ENCODE results near the gene TLR9.
"Not testable (repeated sequence)": the region's sequence is repeated elsewhere in the genome, so short reads cannot be mapped to it uniquely, and the experiment has no call there.

TLR9 gene, protein sequence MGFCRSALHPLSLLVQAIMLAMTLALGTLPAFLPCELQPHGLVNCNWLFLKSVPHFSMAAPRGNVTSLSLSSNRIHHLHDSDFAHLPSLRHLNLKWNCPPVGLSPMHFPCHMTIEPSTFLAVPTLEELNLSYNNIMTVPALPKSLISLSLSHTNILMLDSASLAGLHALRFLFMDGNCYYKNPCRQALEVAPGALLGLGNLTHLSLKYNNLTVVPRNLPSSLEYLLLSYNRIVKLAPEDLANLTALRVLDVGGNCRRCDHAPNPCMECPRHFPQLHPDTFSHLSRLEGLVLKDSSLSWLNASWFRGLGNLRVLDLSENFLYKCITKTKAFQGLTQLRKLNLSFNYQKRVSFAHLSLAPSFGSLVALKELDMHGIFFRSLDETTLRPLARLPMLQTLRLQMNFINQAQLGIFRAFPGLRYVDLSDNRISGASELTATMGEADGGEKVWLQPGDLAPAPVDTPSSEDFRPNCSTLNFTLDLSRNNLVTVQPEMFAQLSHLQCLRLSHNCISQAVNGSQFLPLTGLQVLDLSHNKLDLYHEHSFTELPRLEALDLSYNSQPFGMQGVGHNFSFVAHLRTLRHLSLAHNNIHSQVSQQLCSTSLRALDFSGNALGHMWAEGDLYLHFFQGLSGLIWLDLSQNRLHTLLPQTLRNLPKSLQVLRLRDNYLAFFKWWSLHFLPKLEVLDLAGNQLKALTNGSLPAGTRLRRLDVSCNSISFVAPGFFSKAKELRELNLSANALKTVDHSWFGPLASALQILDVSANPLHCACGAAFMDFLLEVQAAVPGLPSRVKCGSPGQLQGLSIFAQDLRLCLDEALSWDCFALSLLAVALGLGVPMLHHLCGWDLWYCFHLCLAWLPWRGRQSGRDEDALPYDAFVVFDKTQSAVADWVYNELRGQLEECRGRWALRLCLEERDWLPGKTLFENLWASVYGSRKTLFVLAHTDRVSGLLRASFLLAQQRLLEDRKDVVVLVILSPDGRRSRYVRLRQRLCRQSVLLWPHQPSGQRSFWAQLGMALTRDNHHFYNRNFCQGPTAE

DNA sequence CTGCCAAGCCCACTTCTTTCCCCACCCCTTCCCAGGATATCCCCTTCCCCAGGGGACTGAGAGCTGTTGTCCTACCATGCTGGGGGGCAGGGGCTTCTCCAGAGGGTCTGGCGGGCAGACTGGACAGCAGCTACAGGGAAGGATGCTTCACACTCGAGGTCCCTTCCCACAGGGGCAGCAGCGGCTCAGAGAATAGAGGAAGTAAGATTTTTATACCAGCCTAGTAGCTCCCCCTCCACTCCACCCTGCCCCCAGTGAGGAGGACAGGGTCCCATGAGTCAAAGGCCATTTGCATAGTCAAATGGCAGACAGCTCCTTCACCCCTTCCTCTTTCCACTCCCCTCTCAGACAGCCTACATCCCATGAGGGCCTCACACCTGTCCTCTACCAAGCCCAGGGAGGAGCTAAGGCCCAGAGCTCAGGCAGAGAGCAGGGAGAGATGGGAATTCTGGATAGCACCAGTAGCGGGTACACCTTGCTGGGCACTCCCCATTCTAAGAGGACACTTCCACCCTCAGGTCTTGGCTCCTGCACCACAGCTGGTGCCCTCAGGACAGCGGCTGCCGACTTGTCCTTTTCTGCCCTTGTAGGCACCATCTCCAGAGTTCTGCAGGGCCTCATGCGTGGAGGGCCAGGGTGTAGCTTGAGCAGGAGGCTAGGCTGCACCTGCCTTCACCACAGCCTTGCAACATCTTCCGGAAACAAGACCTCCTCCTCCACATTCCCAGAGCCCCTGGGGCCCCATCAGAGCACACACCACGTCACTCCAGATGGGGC is at the start of gene TLR9:
TLR9 (minus strand) TSS at position 194 of the 777 bp plus-strand sequence; CDS start at position 78, 116 bp downstream.
- FAIRE-seq, result peak; percentile 95
- peak; percentile 80 for DNase-seq (ENCODE audit: insufficient read length, low spot score)

DNA sequence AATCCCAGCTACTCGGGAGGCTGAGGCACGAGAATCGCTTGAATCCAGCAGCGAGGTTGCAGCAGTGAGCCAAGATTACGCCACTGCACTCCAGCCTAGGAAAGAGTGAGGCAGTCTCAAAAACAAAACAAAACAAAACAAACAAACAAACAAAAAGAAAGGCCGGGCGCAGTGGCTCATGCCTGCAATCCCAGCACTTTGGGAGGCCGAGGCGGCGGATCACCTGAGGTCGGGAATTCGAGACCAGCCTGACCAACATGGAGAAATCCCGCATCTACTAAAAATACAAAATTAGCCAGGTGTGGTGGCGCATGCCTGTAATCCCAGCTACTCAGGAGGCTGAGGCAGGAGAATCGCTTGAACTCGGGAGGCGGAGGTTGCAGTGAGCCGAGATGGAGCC is 49.3 kb upstream of the TLR9 start:
- not testable (repeated sequence) for DNase-seq (ENCODE audit: insufficient read length, low spot score); FAIRE-seq

DNA sequence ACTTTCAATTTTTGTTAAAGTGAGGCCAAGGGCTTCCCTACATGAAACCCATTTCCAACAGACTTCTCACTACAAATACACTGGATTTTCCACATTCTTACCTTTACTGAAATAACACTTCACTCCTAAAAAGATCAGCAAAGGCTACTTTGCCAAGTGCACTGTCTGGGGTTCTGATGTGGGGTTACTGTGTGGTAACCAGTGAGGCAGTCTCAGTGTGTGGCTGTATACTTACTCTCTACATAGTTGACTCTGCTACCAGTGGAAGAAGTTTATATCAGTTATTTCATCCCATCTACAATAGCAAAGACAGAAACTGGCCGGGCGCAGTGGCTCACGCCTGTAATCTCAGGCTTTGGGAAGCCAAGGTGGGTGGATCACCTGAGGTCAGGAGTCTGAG is 47.4 kb upstream of the TLR9 start:
- DNase-seq (ENCODE audit: insufficient read length, low spot score) (no peak), FAIRE-seq (no peak)

DNA sequence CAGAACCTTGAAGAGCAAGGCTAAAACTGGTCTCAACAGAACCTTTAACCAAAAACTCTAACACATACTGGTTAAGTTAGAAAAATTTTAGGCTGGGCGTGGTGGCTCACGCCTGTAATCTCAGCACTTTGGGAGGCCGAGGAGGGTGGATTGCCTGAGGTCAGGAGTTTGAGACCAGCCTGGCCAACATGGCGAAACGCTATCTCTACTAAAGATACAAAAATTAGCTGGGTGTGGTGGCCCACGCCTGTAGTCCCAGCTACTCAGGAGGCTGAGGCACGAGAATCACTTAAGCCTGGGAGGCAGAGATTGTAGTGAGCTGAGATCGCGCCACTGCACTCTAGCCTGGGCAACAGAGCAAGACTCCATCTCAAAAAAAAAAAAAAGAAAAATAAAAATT is 46.7 kb upstream of the TLR9 start:
- not testable (repeated sequence) for DNase-seq (ENCODE audit: insufficient read length, low spot score); FAIRE-seq

DNA sequence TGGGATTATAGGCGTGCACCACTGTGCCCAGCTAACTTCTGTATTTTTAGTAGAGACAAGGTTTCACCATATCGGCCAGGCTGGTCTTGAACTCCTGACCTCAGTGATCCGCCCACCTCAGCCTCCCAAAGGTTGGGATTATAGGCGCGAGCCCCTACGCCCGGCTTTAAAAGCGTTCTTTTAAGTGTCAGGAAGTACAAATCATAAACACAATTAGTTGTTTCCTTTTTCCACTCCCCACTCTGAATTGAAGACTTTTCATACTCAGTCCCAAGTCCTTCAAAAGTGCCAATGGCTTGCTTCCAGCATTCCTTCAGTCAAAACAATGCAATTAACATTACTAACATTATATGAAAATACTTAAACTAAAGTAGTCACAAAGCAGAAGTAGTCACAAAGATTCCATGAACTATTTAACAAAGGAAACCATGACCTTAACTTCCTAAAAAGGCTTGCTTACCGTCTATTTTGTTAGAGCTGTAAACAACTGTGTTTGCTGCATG is 44.9 kb upstream of the TLR9 start:
- no peak for DNase-seq (ENCODE audit: insufficient read length, low spot score)
- FAIRE-seq, result no peak

DNA sequence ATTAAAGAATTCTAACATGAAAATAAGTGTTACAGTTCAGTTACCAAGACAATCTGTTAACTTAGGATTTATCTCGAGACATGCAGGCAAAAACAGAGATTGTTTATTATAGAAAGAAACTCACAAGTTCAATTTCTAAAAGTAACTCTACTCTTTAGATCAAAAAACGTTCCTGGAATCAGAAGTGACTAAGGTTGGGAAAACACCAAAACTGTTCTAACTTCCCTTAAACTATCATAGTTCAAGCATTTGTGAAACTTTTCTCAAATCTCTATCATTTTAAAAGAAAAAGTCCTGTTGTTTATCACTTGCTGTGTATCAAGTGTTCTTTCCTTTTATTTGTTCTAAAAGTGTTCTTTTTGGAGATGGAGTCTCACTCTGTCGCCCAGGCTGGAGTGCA is 44.3 kb upstream of the TLR9 start:
- FAIRE-seq (no peak), DNase-seq (ENCODE audit: insufficient read length, low spot score) (no peak)

DNA sequence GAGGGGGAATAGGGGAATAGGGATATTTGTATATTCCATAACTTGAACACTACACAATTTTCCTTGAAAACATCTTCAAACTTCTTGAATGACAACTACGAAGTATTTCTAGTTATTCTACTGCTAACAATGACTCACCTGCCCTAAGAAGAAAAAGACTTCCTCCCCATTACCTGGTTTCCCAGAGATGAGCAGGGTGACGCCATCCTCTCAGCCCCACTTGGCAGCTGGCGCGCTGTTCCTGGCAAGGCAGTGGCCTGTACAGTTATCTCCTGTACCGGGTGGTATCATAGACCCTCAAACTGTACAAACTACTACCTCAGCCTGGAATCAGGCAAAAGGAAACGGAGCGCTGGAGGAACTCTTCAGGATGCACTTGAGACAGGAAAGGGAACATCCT is 42.6 kb upstream of the TLR9 start:
- DNase-seq (ENCODE audit: insufficient read length, low spot score) (no peak), FAIRE-seq (no peak)

DNA sequence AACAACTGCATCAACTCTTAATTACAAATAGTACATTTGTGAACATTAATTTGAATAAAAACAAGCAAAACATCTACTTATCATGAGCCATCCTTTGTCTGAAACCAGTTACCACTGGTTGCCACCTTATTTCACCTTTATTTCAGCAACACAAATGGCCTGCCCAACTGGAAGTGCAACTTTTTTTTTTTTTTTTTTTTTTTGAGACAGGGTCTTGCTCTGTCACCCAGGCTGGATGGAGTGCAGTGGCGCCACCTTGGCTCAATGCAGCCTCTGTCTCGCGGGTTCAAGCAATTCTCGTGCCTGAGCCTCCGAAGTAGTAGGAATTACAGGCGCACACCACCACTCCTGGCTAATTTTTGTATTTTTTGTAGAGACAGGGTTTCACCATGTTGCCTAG is 39.9 kb upstream of the TLR9 start:
- FAIRE-seq, result no peak
- DNase-seq (ENCODE audit: insufficient read length, low spot score), result no peak

DNA sequence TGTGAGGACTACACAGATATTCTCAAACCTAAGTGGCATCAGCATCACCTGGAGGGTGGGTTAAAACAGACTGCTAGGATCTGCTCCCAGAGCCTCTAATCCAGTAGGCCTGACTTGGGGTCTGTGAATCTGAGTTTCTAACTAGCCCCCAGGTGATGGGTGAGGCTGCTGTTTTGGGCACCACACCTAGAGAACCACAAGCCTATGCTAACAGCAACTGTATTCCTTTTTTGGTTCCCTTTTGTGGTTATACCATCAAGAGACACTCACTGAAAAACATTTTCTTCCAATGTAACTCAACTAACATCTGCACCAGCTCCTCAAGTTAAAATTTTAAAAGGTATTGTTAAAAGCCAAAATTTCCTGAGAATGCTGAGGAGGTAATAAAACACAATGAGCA is 37.0 kb upstream of the TLR9 start:
- FAIRE-seq (no peak), DNase-seq (ENCODE audit: insufficient read length, low spot score) (no peak)

DNA sequence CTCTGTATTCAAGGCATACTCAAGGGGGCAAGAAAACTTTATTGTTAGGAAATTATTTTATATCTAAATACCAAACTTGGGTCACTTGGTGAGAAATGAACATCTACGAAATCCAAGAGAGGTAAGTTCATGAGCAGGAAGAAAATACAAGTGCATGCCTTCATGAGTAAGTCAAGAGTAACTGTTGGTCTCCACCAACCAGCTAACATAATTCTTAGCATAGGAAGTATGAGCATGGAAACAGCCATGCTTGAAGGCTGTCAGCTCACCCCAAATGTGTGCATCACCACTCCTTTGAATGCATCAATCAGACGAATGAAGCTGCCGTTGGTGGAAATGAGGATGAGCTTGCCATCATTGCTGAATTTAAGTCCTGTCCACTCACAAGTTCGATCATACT is 34.0 kb upstream of the TLR9 start:
- FAIRE-seq, result no peak

DNA sequence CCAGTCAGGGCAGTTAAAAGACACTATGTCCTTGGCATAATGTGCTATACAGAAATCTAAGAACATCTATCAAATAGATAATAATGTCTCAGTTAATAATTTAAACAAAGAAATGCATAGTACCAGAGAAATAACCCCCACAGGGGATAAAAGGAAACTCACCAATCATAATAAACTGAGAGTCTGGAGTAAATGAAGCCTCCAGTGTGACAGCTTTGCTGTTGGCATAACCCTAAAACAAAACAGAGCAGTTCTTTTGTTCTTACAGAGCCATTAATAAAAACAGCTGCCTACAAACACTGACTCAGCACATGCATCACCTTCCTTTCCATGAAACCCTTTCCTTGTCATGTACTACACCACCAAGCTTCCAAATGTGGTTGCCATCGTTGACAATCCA is 33.6 kb upstream of the TLR9 start:
- no peak for FAIRE-seq
- DNase-seq (ENCODE audit: insufficient read length, low spot score), result no peak

More for the DNA sequence above, 34.0 kb upstream of the TLR9 start:
- no peak for DNase-seq (ENCODE audit: insufficient read length, low spot score)

DNA sequence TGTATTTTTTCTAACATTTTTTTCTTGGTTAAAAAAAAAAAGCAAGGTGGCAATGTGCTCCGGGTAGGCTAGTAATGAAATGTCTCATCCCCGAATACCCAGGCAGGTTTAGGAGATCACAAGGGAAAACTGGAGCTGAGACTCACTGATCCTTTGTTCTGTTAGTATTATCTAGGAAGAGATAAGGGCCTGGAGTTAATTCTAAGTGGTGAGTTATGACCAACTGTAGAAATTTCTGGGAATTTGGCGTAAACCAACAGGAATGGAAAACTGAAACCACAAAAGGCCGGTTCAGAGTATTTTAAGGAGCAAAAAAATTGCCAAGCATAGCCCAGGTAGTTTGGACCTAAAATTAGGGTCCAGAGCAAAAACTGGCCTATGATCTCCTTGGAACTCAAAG is 32.5 kb upstream of the TLR9 start:
- DNase-seq (ENCODE audit: insufficient read length, low spot score) (no peak), FAIRE-seq (no peak)

DNA sequence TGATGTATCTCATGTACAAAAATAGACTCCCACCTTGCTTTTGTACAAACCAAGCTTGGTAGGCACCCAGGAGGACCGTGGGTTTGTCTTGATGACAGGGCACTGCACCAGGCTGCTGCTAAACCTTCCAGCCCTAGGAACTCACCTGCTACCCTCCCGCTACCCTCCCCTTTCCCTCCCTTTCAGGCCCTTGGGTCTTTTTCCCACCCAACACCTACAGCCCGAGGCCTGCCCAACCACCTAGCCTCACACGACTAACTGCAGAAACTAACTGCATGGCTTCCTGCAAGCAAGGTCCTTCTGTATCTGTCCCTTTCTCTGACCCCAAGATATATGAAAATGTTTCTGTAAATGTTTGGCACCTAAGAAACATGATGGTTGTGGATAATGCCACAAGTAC is 31.2 kb upstream of the TLR9 start:
- no peak for DNase-seq (ENCODE audit: insufficient read length, low spot score)
- no peak for FAIRE-seq

DNA sequence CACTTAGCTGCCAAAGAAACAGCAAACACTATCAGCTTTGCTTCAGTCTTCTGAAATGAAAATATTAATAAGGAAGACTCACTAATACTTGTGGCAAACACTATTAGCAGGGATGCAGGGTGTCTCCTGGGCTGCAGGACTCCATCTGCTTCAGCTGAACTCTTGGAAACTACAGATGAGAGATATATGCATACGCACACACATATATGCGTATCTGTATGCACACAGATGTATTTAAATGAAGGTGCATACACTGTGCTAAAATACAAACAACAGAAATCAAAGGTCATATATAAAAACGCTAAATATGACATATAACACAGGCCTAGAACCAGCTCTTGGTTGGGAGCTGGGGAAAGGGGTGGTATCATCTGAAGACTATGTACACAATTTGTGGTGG is 30.7 kb upstream of the TLR9 start:
- no peak for FAIRE-seq

DNA sequence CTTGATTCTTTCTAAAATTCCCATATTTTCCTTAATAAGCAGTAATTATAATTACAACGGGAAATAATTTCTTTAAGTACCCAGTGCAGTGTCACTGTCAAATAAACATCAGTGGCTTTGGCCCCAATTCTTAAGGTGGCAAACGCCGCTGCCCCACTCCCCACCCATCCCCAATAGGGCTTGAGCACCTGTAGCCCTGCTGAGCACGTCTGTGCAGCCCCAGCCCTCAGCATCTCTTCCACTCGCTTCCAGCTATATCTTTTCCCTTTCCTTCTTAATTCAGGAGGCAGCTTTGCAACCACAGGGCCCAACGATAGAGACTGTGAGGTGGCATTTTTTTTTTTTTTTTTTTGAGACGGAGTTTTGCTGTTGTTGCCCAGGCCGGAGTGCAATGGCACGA is 29.2 kb upstream of the TLR9 start:
- no peak for DNase-seq (ENCODE audit: insufficient read length, low spot score)

More for the DNA sequence above, 30.7 kb upstream of the TLR9 start:
- DNase-seq (ENCODE audit: insufficient read length, low spot score), result no peak

DNA sequence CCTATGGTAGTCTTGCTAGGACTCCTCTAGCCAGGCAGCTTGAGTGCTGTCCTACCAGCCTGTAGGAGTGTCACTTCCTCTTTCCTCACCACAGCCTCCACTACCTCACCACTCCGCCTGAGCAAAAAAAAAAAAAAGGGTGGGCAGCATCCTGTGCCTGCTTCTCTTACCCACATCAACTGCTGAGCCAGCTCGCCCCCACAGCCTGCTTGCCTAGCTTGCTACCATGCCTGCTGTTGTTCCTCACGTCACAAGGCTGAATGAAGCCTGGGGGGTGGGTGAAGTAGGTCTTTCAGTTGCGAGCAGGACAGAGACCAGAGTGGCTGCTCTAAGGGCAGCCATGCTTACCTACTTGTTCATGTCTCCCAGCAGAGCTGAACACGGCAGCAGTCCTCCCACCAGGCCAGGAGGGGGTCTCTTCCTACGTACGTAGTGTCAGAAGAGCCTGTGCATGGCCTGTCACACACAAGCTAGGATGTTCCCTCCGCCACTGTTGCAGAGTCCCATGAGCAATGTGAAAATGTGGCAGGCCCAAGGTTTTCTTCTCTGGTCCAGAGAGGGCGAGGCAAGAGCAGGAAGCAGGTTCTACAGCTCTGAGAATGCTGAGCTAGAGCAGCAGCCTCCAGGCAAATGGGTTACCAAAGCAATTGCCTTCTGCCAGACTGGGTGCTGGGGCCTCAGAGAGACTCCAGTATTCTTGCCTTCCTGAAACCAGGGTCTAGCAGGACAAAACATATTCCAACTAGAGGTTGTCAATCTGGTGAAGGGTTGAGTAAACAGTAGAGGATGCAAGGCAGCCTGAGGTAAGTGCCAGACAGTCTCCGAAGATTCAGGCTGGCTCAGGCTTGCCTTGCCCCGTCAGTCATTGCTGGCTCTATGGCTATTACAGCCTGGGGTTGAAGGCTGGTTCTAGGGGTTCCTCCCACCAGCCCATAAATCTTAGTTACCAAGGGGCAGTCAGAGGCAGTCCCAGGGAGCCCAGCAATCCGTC is 28.2 kb upstream of the TLR9 start:
- peak; percentile 93 for DNase-seq (ENCODE audit: insufficient read length, low spot score)
- FAIRE-seq, result peak; percentile 93

More for the DNA sequence above, 29.2 kb upstream of the TLR9 start:
- FAIRE-seq, result no peak

DNA sequence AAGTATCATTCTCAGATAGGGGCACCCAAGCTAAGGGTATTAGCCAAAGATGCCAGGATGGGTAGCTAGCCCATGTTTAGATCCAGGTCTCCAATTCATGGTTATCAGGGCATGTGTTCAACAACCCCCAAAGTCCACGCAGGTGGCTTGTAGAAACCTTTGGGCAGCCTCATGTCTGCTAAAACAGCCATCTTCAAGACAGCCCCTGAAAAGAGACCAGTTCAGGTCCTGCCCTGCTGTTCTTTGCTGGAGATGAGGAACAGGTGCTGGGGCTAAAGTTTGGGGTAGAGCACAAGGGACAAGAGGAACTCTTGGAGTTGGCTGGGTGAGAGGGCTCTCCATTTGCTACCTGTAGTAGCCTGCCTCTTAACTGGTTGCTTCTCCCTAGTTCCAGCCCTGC is 24.7 kb upstream of the TLR9 start:
- no peak for FAIRE-seq
- DNase-seq (ENCODE audit: insufficient read length, low spot score), result no peak

DNA sequence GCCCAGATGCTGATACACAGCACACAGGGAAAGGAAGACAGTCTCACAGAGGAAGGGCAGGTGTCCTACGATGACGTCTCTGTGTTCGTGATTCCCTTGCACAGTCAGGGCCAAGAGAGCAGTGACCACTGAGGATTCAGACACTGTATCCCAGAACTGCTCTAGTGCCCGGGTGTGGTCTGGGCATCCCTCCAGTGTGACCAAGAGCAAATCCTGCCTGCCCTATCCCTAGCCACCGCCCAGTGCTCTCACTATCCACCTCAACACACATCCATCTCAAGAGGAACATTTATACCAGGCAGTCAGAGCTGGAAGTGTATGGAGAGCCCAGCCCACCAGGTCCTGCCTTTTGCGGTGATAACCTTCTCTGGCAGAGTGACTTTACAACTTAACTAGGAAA is 24.2 kb upstream of the TLR9 start:
- no peak for FAIRE-seq
- no peak for DNase-seq (ENCODE audit: insufficient read length, low spot score)

DNA sequence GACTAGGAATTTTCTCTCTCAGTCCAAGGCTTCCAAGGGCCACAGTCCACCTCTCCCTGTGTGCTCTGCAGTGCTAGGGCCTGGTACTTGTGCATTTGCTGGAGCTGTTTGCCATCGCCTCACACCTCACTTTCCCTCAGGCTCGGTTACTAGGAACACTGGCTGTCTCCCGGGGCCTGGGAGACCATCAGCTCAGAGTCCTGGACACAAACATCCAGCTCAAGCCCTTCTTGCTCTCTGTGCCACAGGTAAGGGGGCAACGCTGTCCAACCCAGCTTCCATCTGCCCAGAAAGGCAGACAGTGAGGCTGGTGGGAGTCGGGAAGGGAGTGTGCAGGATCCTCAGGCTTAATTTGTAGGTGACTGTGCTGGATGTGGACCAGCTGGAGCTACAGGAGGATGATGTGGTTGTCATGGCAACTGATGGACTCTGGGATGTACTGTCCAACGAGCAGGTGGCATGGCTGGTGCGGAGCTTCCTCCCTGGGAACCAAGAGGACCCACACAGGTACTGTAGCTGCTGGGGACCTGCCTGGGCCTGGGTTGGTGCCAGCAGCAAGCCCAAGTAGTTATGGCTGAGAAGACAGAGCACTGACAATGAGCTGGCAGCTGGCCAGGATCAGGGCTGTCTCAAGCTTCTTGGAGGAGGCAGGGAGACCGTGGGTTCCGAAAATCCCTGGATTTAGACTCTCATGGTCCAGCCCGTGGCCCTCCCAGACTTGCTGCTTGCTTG is 23.5 kb upstream of the TLR9 start:
- DNase-seq (ENCODE audit: insufficient read length, low spot score), result no peak
- FAIRE-seq, result no peak

Measured in GM19239 (cell line).